GM19438 (cell line): ENCODE data around the gene SMAD3.
A peak's percentile ranks its signal among the peaks of the same experiment; 100 is the strongest.

Experiments
- ATAC-seq: cut with Tn5 transposase; IDR thresholded peaks from one replicate; pipeline ENCODE4 v1.9.1; 2021; ENCODE audit warnings: low read depth; ENCODE audit not compliant: unreplicated experiment

The SMAD3 gene

DNA sequence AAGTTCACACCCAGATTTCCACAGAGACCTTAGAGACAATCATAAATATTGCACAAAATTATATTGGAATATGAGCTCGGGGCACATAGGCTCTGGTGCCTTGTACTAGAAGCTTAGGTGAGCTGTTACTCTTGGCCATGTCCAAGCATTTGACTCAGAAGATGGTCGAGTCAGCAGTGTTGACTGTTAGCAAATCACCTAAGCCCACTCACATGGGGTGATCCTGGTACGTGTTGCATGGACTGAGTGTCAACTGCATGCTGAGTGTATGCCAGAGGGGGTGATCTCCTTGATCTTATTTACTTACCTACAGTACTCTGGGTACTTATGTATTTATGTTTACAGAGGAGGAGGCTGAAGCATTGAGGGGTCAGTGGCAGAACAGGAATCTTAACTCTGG lies 14.0 kb downstream of the SMAD3 start:
- ATAC-seq = no peak

DNA sequence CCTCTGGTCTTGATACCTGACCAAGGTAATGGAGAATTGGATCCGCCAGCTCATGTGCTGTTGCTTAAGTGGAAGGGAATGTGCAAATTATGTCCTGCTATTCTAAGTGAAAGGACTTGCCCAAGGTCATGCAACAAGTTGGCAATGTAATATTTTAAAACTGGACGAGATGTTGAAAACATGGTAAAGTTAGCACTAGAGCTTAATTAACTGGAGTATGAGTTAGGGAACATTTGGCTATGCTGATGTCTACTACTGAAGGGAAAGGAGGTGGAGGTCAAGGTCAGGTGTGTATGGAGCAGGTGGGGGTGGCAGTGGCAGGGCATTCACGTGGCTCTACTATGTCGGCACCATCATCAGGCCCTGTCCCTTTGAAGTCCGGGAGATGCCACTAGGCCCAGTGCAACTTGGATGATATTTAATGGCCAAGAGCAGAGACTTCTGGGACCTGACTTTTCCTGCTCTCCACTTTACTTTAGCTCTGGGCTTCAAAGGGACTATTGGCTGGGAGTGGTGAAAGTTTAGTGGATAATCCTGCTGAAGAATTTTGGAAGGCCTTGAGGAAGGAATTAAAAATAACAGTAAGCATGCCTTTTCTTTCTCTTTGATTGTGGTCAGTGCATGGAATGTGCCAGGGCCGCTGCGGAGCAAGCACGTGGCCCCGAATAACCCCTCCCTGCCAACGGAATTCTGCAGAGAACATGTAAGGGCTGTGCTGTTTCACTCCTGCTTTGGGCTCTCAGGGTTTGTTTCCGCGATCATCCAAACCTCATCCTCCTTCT lies 14.9 kb downstream of the SMAD3 start:
- ATAC-seq = no peak

DNA sequence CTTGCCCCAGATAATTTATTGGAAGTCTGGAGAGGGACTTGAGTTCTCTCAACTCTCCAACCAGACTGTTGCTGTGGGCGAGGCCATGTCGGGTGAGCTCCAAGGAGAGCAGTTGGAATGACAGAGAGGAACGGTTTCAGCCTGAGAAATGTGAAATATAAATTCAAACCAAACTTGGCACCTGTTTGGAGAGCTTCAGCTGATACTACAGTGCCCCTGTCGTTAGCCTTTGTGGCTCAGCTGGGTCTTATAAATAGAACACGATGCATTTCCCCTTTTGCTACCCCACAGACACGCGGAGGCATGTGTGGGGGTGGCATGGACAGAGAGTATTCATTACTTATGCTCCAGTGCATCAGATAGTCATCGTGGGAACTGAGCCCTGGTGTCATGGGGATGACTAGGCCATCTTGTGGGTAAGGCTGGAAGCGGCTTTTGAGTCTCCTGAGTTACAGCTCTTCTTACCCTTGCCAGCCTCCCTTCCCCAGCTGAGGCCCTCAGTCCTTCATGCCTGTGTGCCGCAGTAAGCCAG lies 15.6 kb downstream of the SMAD3 start:
- no peak for ATAC-seq

DNA sequence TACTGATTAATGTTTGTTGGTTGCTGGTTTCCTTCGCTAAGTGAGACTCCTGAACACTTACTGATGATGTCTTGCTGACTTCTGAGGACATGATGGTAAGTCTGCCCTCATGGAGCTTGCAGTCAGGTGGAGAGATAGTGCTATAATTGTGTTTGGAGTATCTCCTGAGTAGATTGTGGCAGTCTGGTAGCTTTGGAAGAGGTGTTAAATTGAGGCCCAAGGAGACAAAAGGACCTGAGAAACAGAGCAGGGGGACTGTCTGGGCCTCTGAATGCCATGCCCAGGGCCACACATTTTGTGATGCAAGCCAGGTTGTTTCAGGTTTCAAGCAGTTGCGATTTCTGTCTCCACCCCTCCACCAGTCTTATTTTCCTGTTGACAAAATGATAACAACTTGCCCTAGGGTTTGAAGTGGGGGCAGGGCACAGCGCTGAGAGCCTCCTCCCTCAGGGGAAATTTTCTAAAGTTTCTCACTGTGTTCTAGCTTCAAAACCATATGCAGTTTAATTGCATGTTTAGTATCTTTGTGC lies 16.7 kb downstream of the SMAD3 start:
- no peak for ATAC-seq

DNA sequence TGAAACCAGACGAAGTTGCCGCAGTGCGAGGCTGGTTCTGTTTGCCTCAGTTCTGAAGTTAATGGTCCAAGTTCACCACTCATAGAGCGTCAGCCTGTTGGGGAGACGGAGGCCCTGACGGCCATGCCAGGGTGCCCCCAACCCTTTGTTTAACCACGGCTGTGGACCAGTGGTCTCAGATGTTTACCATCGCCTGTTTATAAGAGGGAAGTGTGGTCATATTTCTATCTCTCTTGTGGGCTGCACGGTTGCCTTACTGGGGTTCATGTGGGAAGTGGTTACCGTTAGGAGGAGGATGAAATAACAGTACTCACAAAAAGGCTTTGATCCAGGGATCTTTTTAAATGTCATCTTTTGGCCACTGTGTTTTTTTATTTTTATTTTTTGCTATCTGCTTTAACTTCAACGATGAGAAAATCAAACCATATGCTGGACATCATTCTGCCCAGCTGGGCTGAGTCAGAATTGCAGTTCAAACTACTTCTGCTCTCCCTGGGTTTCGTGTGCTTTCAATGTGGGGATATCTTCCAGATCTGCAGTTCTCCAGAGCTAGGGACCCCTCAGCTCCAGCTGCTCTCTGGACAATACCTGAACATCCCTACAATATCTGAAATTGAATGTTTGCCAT lies 17.8 kb downstream of the SMAD3 start:
- ATAC-seq = no peak

DNA sequence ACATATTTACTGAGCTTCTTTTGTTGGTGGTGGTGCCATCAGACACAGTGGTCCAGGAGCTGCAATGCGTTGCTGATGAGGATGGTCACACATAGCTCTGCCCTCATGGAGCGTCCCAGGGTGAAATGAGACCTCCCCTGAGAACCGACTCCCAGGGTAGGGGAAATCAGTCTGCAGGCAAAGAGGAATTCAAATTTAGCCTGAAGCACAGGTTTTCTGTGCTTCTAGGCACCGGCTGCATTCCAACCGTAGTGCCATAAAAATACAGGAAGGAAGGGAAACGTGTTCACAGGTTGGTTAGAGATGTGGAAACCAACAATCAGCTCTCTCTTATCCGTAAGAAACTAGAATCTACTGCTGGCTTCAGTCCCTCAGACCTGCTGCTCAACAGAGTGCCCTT lies 19.2 kb downstream of the SMAD3 start:
- ATAC-seq = no peak

DNA sequence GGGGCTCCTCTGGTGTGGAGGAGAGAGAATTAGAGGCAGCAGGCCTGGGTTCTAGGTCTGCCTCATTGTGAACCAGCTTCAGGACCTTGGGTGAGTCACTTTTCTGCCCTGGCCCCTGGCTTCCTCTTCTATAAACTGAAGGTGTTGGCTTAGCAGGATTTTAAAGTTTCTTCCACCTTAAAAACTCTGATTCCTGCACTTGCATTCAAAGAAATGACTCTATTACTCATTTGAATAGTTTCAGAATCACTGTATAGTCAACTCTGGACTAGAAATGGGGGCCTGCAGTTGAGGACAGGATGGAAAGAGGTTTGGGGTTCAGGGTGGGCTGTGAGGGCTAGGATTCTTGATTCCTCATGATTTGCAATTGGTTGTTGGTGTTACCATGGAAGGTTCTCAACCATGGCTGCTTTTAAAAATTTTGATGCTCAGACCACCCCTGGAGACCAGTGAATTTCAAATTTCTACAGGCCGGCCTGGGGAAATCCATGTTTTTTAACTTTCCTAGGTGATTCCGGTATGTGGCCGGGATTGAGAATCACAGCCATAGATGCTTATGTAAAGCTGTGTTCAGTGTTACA lies 19.9 kb downstream of the SMAD3 start:
- no peak for ATAC-seq

DNA sequence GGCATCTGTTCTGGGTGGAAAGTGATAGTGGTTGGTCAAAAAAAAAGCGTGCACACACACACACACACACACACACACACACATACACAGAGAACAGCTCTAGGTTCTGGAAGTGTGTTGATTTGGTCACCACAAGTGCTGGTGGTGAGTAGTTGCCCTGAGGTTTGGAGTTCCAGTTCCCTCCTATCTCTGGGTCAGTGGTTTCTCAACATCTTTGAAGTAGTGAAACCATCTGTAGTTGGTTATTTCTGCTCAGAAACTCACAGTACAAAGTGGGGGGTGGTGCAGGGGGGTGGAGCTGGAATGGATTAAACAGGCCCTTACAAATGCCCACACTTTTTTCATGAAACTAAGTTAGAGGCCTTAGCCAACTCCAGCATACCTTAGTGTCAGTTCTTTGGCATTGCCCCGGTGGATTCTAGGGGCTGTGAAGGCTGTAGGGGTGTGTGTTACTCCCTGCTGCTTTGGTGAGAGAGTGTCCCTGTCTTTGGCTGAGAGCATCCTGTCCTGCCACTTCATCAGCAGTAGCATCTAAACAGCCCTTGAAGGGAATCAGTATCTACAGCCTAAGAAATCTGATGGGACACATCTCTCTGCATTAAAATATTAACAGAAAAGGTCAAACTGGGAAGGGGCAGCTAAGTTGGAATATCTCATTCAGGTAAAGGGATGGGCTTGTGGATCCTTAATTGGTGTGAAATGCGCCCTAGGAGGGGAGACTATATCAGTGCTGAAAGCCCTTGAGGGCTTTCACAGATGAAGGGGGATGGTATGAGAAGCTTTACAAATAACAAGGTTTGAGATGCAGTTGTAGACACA lies 20.6 kb downstream of the SMAD3 start:
- ATAC-seq = peak; percentile 43

DNA sequence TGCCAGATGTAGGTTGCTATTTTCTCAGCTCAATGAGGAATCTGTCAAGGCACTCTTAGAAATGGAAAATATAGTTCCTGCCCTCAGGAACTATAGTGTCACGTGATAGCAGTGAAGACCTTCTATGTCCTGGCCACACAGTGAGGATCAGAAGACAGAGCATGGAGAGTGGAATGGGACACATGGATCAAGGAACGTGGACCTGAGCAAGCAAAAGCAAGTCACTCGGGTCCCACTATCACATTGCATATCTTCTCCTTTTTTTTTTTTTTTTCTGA lies 21.2 kb downstream of the SMAD3 start:
- no peak for ATAC-seq

DNA sequence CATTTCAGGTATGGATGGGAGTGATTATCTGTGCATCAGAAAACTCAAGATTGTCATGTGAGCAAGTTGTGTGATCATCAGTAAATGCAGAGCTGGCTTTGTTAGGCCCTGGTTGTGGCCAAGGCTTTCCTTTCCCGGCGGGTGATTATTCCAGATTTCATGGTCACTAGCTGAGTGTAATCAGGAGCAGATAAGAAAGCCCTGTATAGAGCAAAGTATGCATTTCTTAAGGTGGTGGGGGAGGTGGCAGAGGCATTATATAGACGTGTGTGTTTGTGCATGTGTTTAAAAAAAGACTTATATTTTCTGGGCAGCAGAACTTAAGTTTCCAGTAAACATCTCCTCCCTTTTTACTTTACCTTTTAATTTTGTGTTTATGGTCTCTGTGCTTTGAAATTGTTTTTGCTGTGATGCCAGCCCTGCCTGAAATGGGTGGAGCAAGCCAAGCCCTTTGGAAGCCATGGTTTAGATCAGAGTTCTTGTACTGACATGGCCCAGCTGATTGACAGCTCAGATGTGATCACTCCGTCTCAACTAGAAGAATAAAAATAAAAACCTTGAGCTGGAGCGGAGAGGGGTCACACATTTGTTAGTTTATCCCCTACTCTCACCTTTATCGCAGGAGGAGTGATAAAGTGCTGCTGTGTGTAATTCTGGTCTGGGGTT lies 22.2 kb downstream of the SMAD3 start:
- no peak for ATAC-seq

DNA sequence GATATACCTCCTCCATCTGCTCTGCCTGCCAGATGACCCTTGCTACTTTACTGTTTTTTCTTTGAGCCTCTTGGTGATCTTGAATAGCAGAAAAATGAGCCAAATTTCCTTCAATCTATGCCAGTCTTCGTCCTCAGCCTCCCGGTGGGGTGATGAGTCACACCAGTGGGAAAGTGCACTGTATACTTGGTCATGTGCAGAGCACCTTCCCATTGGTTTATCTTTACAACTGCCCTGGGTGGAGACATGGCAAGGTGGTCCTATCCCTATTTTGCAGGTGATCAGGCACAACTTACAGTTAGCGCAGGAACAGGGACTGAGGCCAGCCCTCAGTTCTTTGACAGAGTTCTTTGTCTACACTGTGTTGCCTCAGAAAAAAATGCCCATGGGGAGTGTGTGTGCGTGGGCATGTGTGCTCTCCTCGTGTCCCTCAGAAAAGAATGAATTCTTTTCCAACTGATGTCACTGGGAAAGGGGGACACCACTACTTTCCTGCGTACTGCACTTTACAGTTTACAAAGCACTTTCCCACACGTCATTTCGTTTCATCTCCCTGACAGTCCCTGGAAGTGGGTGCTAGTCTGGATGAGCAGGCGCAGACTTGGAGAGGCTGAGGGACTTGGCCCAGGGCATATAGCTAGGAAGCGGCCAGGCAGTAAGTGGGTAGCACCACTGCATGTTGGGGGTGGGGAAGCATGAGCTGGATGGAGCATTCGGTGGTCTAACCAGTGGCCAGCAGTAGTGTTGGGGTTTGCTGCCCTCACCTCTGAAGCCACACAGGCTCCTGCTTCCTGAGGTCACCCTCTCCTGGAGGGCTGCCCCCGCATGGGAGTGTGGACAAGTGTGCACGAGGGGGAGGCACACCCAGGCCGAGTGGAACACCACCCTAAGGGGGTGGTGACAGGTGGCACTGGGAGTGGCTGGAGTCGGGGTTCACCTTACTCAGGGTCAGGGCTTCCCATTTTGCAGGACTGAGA lies 24.1 kb downstream of the SMAD3 start:
- ATAC-seq = no peak

DNA sequence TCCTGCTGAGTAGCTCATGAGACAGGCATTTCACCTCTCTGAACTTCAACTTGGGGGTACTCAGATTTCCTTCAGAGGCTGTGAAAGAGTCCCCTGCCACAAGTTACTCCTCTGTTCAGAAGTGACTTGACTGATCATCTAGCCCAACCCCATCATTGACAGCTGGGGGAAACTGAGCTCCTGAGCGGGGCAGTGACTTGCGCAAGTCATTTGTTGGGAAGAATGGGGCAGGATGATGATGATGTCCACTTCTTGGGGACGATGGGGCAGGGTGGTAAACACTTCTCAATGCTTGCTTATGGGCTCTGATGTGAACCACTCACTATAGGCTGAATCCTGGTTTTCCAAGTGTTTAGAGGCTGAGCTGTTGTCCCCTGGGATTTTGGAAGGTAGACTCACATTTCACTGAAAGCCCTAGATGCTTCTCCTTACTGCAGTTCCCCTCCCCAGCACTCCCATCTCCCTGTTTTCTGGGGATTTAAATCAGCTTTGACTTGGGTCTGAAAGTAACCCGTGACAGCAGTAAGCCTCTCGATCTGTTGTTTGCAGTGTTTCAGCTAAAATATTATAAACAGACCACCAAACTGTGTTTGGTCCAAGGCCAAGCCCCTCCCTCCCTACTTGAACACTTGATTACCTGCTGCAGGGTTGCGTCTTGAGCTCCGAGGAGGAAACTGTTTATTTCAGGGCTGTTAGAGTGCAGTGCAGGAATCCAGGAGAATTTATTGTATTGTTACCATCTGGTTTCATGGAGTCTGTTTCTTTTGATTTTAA lies 25.1 kb downstream of the SMAD3 start:
- no peak for ATAC-seq

DNA sequence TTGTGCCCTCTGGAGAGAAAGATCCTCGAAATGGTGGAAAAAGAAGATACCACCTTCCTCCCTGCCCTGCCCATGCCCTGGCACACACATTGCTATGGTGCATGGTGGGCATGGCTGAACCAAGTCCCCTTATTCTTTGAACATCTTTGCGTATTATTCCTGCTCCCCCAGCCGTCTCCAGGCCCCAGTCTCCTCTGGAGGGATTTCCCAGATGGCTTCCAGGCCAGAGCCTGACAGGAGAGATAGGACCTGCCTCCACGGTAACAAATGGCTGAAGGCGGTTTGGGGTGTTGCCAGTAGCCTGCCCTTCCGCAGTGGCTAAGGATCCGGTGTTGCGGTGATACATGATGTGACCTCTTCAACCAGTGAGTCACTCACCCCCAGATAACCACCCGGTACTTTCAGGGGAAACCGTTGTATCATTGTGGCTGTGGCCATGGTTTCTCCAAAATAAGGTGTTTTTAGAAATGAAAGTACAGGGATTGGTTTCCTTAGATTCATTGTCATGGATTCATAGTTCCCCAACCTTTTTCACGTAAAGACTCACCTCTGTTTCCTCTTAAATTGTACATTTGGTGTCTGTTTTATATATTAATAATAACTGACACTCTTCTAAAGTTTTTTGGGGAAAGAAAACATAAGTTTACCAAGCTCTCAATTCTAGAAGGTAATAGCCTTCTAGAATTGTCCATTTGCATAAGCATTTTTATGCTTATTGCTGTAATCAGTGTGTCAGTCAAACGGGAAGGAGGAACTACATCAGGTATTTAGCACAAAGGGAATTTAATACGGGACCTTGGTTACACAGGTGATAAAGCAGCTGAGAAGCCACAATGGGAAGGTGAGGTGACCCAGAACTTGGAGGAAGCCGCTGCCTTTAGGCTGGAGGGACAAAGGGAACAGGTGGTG lies 25.9 kb downstream of the SMAD3 start:
- peak; percentile 53 for ATAC-seq

DNA sequence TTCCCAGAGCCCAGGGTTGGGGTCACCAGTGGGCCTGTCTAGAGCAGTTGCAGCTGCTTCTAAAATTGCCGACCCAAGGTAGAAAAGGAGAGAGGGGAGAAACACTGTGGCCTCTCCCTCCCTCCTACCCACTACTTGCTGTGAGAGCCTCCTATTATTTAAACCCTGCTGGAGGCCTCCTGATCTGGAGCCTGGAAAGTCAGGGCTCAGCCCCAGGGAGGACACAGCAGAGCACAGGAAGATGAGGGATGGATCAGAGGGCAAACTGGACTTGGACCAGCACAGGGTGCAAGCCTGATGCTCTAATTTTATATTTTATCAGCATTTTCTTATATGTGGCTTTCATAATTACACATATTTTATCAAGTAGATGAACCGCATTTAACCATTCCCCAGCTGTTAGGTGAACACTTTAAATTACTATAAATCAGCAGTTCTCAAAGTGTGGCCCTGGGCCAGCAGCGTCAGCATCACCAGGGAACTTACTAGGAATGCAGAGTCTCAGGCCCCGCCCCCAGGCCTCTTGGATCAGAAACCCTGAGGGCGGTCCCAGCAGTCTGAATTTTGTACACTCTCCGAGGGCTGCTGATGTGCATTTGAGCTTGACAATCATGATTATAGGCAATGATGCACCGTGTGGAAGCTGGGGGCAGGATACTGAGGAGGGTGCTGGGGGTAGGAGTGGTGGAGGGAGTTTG lies 26.7 kb downstream of the SMAD3 start:
- ATAC-seq = no peak

DNA sequence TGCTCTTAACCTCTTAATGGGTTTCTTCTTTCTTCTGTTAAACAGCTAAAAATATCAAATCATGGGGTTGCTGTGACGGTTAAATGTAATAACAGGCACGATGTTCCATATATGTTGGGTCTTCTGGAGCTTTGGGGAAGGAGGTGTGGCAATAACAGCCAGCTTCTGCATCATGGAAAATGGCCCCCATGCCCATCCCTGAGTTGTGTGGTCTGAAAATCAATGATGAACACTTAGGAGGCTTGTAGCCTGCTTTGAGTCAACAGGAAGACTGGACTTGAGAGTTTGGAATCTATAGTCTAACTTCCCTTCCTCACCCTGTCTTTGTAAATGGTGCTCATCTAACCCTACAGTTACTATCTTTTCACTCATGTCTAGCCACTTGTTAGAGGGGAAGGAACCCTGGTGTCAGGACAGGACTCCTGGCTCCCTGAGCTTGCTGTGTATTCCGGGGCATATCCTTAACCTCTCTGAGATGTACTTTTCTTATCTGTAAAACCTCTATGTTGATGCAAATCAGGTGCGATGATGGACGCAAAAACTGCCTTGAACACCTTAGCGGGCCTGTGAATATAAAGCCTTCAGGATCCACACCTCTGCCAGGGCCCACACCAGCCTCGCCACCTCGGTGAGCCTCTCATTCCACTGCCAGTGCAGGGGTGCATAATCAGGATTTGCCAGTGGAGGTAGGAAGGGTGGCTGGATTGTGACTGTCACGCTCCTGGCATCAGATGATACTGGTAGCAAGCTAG lies 27.5 kb downstream of the SMAD3 start:
- ATAC-seq = no peak

DNA sequence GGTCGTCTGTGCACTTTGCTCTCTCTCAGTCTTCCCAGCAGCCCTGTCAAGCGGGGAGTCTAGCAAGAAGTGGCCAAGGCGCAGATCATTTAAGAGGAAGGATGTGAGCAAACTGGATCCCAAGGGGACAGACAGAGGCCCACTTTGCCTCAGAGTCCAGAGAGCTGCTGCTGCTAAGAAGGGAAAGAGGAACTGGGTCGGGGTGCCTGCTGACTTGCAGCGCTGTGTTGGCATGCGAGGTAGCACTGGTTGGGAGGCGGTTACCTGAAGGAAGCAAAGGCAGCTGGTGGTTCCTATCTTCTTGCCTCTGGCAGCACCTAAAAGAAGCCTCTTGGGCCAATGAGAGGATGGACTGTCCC lies 28.1 kb downstream of the SMAD3 start:
- no peak for ATAC-seq
